MM.1S (cell line): ENCODE measurements around the gene DIP2B.

Source experiments
- DNase-seq: peaks from one replicate; pipeline ENCODE4 v3.0.0-alpha.2; 2015
- H2AFZ ChIP-seq: fragments of 300-600 bp; sonication (generic); 2 replicates; pipeline ENCODE4 v1.6.0; 2016; ENCODE audit warnings: antibody characterized with exemption, low read length
- H3F3A ChIP-seq: fragments of 300-600 bp; sonication (generic); 2 replicates; pipeline ENCODE4 v1.6.1; 2016; ENCODE audit warnings: mild to moderate bottlenecking, antibody characterized with exemption, low read length, moderate library complexity, mixed read lengths; ENCODE audit not compliant: insufficient read depth
- H3K27ac ChIP-seq: fragments of 300-600 bp; sonication (generic); 2 replicates; pipeline ENCODE4 v1.5.1; 2016; ENCODE audit warnings: mild to moderate bottlenecking, low read length
- H3K27me3 ChIP-seq: fragments of 300-600 bp; sonication (generic); replicated peaks from 2 replicates; pipeline ENCODE4 v1.6.0; 2016; ENCODE audit warnings: low read length; ENCODE audit not compliant: insufficient read depth
- H3K36me3 ChIP-seq: fragments of 300-600 bp; sonication (generic); replicated peaks from 2 replicates; pipeline ENCODE4 v1.6.1; 2016; ENCODE audit warnings: mild to moderate bottlenecking, low read length, mixed read lengths; ENCODE audit not compliant: insufficient read depth
- H3K4me1 ChIP-seq: fragments of 300-600 bp; sonication (generic); 2 replicates; pipeline ENCODE4 v1.6.1; 2016; ENCODE audit warnings: low read length, mixed read lengths
- H3K4me2 ChIP-seq: fragments of 300-600 bp; sonication (generic); 2 replicates; pipeline ENCODE4 v1.6.0; 2016; ENCODE audit warnings: low read depth, low read length
- H3K4me3 ChIP-seq: fragments of 300-600 bp; sonication (generic); 2 replicates; pipeline ENCODE4 v1.5.1; 2016; ENCODE audit warnings: low read length, mixed read lengths
- H3K79me2 ChIP-seq: fragments of 300-600 bp; sonication (generic); 2 replicates; pipeline ENCODE4 v1.6.1; 2016; ENCODE audit warnings: mixed run types, low read length, mixed read lengths
- H3K9ac ChIP-seq: fragments of 300-600 bp; sonication (generic); 2 replicates; pipeline ENCODE4 v1.6.1; 2016; ENCODE audit warnings: low read length, mixed read lengths
- H3K9me2 ChIP-seq: fragments of 300-600 bp; sonication (generic); replicated peaks from 2 replicates; pipeline ENCODE4 v1.6.1; 2016; ENCODE audit warnings: mild to moderate bottlenecking, low read length, mixed read lengths; ENCODE audit not compliant: insufficient read depth
- H3K9me3 ChIP-seq: fragments of 300-600 bp; sonication (generic); replicated peaks from 2 replicates; pipeline ENCODE4 v1.6.1; 2016; ENCODE audit warnings: mild to moderate bottlenecking, low read length, mixed read lengths; ENCODE audit not compliant: insufficient read depth
- H4K20me1 ChIP-seq: fragments of 300-600 bp; sonication (generic); 2 replicates; pipeline ENCODE4 v1.6.1; 2016; ENCODE audit warnings: mild to moderate bottlenecking, low read length, moderate library complexity, mixed read lengths; ENCODE audit not compliant: insufficient read depth
- CTCF ChIP-seq: fragments of 300-600 bp; sonication (generic); IDR thresholded peaks from 2 replicates; pipeline ENCODE4 v1.5.1; 2016; ENCODE audit warnings: antibody characterized with exemption, low read length, mixed read lengths
- EZH2 ChIP-seq: fragments of 300-600 bp; sonication (generic); optimal IDR thresholded peaks from 2 replicates; pipeline ENCODE3; 2017; ENCODE audit warnings: low read depth, mild to moderate bottlenecking, antibody characterized with exemption, low read length, mixed read lengths
- EZH2phosphoT487 ChIP-seq: fragments of 300-600 bp; sonication (generic); IDR thresholded peaks from 2 replicates; pipeline ENCODE4 v1.6.1; 2018; ENCODE audit warnings: antibody characterized with exemption, low read length

Gene DIP2B

DNA sequence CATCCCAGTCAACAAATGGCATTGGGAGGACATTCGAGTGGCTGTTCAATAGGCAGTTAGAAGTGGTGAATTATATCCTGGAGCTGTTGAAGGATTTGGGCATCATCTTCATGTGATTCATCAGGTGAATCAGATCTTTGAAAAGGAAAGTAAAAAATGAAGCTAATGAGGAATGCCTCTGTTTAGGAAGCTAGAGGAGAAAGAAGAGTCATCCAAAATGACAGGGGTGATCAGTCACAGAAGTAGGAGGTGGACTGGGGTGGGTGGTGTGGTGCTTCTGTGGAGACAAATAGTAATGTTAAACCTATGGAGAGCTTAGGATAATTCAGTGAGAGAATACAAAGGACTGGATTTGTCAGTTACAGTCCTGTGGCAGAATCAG is 32.7 kb downstream of the DIP2B start:
- Histone ChIP-seq H3K9me2 (no peaks in the 10 kb centered on the region), H3K4me2 (no peak overlapping the region), H4K20me1 (no peaks in the 10 kb centered on the region), H3K36me3 (no peaks in the 10 kb centered on the region), H3K79me2 (peaks cover 4% of the 10 kb centered on the region), H2AFZ (no peak overlapping the region), H3K9ac (no peak overlapping the region), H3F3A (peaks cover 4% of the 10 kb centered on the region), H3K27ac (no peak overlapping the region), H3K4me1 (peaks cover 3% of the 10 kb centered on the region), H3K4me3 (no peak overlapping the region), H3K9me3 (no peaks in the 10 kb centered on the region), H3K27me3 (no peaks in the 10 kb centered on the region)
- no peak for TF ChIP-seq EZH2phosphoT487
- no peak for TF ChIP-seq CTCF
- TF ChIP-seq EZH2 = no peak
- DNase-seq = no peak

DNA sequence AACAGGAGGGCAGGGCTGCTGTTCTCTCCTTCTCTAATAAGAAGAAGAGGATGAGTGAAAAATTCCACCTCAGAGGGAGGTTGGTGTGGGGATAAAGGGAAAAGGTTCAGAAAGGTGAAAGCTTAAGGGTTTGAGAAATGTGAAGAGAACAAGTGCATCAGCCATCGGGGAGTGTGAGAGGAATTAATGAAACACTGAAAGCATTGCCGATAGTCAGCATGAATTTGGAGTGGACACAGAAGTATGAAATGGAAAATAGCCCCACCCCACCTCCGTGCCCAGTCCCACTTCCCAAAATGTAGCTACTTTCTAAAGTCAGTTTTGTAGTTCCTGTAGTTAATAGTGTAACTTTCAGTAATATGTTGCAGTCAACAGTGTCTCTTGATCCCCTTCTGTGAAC is 33.4 kb downstream of the DIP2B start:
- Histone ChIP-seq H3K27me3 (no peaks in the 10 kb centered on the region), H3K4me2 (no peak overlapping the region), H3K4me1 (no peaks in the 10 kb centered on the region), H3K9me3 (no peaks in the 10 kb centered on the region), H3K4me3 (no peak overlapping the region), H3K79me2 (peaks cover 4% of the 10 kb centered on the region), H3F3A (no peaks in the 10 kb centered on the region), H3K9ac (no peak overlapping the region), H3K27ac (no peak overlapping the region), H3K36me3 (no peaks in the 10 kb centered on the region), H4K20me1 (no peaks in the 10 kb centered on the region), H3K9me2 (no peaks in the 10 kb centered on the region), H2AFZ (no peak overlapping the region)
- TF ChIP-seq EZH2phosphoT487 = no peak
- no peak for TF ChIP-seq EZH2
- no peak for TF ChIP-seq CTCF
- DNase-seq = no peak

DNA sequence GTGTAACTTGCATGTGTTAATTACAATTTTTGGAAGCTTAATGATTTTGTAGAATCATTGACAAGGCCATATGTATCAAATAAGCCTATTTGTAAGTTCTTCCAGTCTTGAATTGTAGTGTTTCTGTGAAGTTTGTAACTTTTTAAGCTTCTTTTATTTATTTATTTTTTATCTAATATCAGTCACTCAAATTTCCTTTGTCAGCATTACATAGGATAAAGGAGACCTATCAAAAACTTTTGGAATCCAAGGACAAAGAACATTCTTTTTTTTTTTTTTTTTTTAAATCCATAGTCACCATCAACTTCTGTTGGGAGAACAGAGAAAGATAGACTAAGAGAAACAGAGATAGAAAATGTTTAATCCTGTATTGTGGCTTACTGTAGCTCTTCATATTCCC is 36.4 kb downstream of the DIP2B start:
- Histone ChIP-seq H3K9me3 (no peaks in the 10 kb centered on the region), H3F3A (no peaks in the 10 kb centered on the region), H4K20me1 (no peaks in the 10 kb centered on the region), H2AFZ (no peak overlapping the region), H3K79me2 (peaks cover 2% of the 10 kb centered on the region; the same call in 1 of the 2 replicates), H3K27me3 (no peaks in the 10 kb centered on the region), H3K36me3 (no peaks in the 10 kb centered on the region), H3K27ac (no peak overlapping the region), H3K4me3 (no peak overlapping the region), H3K4me2 (no peak overlapping the region), H3K4me1 (no peaks in the 10 kb centered on the region), H3K9ac (no peak overlapping the region), H3K9me2 (no peaks in the 10 kb centered on the region)
- TF ChIP-seq CTCF = no peak
- no peak for TF ChIP-seq EZH2phosphoT487
- no peak for TF ChIP-seq EZH2
- no peak for DNase-seq
